Activated T-cell treated with anti-CD3 and anti-CD28 coated beads, Interleukin-2, amount 50 U/mL, for 4 hours (primary cell): ENCODE measurements around the gene PRKD2. TPM values are rescaled to one million over a fixed set of nuclear protein-coding genes. Genes with fewer than 3 reads are reported as not detected.

Experiments used
- ATAC-seq, 2 donors: fragments of 200-7000 bp; cut with Tn5 transposase; one replicate each; pipeline ENCODE4 v1.10.0; 2021
- DNase-seq: peaks from one replicate; pipeline ENCODE4 v3.0.0-alpha.2; 2020
- H3K27me3 Mint-ChIP-seq: one replicate; pipeline ENCODE4 v1.8.0; 2021; ENCODE audit warnings: low read depth, mixed read lengths
- H3K36me3 Mint-ChIP-seq: one replicate; pipeline ENCODE4 v1.8.0; 2022; ENCODE audit warnings: mixed read lengths; ENCODE audit not compliant: insufficient read depth
- H3K4me1 Mint-ChIP-seq: one replicate; pipeline ENCODE4 v1.8.0; 2021; ENCODE audit warnings: low read depth, mixed read lengths
- H3K4me3 Mint-ChIP-seq: one replicate; pipeline ENCODE4 v1.8.0; 2021; ENCODE audit warnings: mild to moderate bottlenecking, moderate library complexity, mixed read lengths
- H3K9me3 Mint-ChIP-seq: one replicate; pipeline ENCODE4 v1.8.0; 2021; ENCODE audit warnings: mixed read lengths
- total RNA-seq, 3 donors: library from RNA; stranded (reverse); gene quantifications; one replicate each; pipeline ENCODE4 v1.2.1, GENCODE V29; 2021

PRKD2 gene
- total RNA-seq, 3 donors from 2014 or later: 45.3 to 59.8 (median 58.1) TPM

- no peak overlapping the region for H3K4me3 Mint-ChIP-seq
- H3K36me3 Mint-ChIP-seq: peaks cover 28% of the 10 kb centered on the region
- no peak for ATAC-seq
- no peak for DNase-seq
- H3K9me3 Mint-ChIP-seq: no peaks in the 10 kb centered on the region
- peaks cover 10% of the 10 kb centered on the region for H3K4me1 Mint-ChIP-seq
- no peaks in the 10 kb centered on the region for H3K27me3 Mint-ChIP-seq
Observed at GRCh38 chr19:46732172-46732938, 15.4 kb upstream of the PRKD2 start.

DNA sequence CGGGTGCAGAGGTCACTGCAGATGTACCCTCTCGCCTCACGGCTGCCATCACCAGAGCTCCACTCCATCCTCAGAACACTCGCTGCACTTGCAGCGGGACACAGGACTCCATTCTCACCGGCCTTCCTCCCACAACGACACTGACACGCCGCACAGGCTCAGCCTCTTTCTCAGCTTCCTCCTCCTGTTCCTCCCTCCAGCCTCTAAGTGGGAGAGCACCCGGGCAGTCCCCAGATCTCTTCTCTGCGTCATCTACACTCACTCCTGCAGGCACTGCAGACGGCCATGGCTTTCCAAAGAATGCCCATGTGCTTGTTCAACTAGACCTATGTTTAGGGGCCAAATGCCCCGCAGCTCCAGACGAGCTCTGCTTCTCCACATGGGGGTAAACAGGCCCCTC is 14.7 kb upstream of the PRKD2 start:
- ATAC-seq (no peak), DNase-seq (no peak)
- Mint-ChIP-seq H3K36me3 (peaks cover 26% of the 10 kb centered on the region), H3K9me3 (no peaks in the 10 kb centered on the region), H3K27me3 (no peaks in the 10 kb centered on the region), H3K4me3 (no peak overlapping the region), H3K4me1 (peaks cover 10% of the 10 kb centered on the region)

DNA sequence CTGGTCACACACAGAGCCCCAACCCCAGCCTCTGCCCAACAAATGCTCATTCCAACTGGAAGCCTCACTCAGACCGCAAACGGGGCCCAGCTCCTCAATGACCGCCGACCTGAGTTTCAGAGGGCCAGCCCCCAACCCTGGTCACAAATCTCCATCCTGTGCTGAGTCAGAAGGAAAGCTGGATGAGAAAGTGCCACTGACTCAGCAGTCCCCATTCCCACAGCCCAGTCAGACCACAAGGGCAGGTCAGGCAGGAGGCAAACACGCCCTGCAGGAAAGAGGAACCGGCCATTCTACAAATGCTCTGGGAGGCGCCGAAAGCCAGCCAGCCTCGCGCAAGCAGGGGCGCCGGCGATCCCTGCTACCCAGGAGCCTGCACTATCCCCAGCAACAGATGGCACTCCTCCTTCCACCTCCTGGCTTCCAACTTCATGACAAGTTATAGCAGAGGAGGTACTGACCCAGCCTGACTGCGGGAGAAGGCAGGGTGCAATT is 14.1 kb upstream of the PRKD2 start:
- no peak for ATAC-seq
- H3K36me3 Mint-ChIP-seq: peaks cover 30% of the 10 kb centered on the region
- no peak for DNase-seq
- peaks cover 10% of the 10 kb centered on the region for H3K4me1 Mint-ChIP-seq
- H3K4me3 Mint-ChIP-seq: no peak overlapping the region
- H3K9me3 Mint-ChIP-seq: no peaks in the 10 kb centered on the region
- H3K27me3 Mint-ChIP-seq: no peaks in the 10 kb centered on the region

DNA sequence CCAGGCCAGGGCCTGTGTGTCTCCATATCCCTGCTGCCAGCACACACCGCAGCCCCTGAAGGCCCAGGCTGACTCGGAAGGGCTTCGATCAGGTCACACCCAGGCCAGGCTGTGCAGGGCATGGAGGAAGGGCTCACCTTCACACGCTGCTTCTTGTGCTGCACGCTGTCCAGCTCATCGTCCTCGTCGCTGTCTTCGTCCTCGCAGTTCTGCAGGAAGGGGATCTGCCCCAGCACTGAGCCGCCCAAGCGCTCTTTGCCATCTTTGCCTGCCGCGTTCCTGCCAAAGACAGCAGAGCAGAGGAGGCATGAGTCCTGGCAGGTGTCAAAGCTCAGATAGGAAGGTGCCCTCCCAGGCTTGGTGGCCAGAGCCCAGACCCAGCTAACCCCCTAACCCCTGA is 13.7 kb upstream of the PRKD2 start:
- peaks cover 35% of the 10 kb centered on the region for H3K36me3 Mint-ChIP-seq
- no peaks in the 10 kb centered on the region for H3K27me3 Mint-ChIP-seq
- H3K4me1 Mint-ChIP-seq: peaks cover 10% of the 10 kb centered on the region
- ATAC-seq: no peak
- H3K4me3 Mint-ChIP-seq: no peak overlapping the region
- no peak for DNase-seq
- H3K9me3 Mint-ChIP-seq: no peaks in the 10 kb centered on the region

DNA sequence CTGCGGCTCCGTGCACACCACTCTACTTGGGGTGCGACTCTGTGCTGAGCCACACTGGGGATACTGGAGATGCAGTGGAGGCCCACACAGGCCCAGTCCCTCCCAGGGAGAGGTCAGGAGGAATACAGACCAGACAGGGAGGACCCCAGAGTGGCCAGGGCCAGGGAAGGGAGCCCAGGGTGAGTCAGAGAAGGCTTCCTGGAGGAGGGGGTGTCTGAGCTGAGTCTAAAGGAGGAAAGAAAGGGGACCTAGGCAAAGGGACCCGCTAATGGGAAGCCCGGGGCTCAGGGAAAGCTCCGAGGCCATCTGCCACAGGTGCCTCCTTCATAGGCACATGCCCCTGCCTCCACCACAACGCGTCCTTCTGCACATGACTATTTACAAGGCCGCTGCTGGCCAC is 13.3 kb upstream of the PRKD2 start:
- DNase-seq (no peak), ATAC-seq (no peak)
- H3K9me3 Mint-ChIP-seq: no peaks in the 10 kb centered on the region
- H3K4me3 Mint-ChIP-seq: no peak overlapping the region
- no peaks in the 10 kb centered on the region for H3K27me3 Mint-ChIP-seq
- peaks cover 10% of the 10 kb centered on the region for H3K4me1 Mint-ChIP-seq
- peaks cover 36% of the 10 kb centered on the region for H3K36me3 Mint-ChIP-seq

- peaks cover 37% of the 10 kb centered on the region for H3K36me3 Mint-ChIP-seq
- ATAC-seq (no peak), DNase-seq (no peak)
- no peaks in the 10 kb centered on the region for H3K27me3 Mint-ChIP-seq
- peaks cover 10% of the 10 kb centered on the region for H3K4me1 Mint-ChIP-seq
- H3K9me3 Mint-ChIP-seq: no peaks in the 10 kb centered on the region
- no peak overlapping the region for H3K4me3 Mint-ChIP-seq
Observed at GRCh38 chr19:46729696-46730095, 12.8 kb upstream of the PRKD2 start.

DNA sequence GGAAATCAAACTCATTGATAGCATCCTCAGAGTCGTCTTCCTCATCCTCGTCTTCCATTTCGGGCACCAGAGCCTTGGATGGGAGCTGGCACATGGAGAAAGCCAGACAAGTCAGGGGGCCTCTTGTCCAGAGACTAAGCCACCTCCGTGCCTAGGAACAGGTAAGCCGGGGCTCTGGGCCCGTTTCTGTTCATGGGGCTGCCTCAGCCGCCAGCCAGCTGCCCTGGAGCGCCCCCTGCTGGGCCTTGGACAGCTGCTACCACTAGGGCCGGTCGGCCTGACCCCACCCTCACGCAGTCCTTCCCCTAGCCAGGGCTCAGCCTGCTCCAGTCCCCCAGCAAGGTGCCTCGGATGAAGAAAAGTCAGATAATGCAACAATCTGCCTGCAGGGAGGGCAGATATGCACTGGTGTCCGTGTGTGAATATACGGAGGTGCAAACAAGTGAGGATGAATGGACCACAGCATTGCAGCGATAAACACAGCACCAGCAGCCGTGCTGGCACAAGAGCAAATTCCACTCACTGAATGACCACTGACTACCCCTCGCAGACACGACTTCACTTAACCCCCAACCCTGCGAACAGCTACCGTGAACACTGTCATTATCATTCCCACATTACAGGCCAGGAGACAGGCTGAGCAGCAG is 11.9 kb upstream of the PRKD2 start:
- DNase-seq: peak; percentile 82
- Mint-ChIP-seq H3K4me3 (no peak overlapping the region), H3K27me3 (no peaks in the 10 kb centered on the region), H3K36me3 (peaks cover 38% of the 10 kb centered on the region), H3K9me3 (no peaks in the 10 kb centered on the region), H3K4me1 (peaks cover 10% of the 10 kb centered on the region)
- peak; percentile 92 to 95 for ATAC-seq

- Mint-ChIP-seq H3K9me3 (no peaks in the 10 kb centered on the region), H3K4me3 (no peak overlapping the region), H3K27me3 (no peaks in the 10 kb centered on the region), H3K4me1 (peaks cover 10% of the 10 kb centered on the region), H3K36me3 (peaks cover 40% of the 10 kb centered on the region)
- ATAC-seq (no peak), DNase-seq (no peak)
Observed at GRCh38 chr19:46728208-46728607, 11.3 kb upstream of the PRKD2 start.

GRCh38 chr19:46727757-46728156 is 10.8 kb upstream of the PRKD2 start:
- no peak overlapping the region for H3K4me3 Mint-ChIP-seq
- peaks cover 10% of the 10 kb centered on the region for H3K4me1 Mint-ChIP-seq
- DNase-seq: no peak
- no peak for ATAC-seq
- no peaks in the 10 kb centered on the region for H3K27me3 Mint-ChIP-seq
- peaks cover 40% of the 10 kb centered on the region for H3K36me3 Mint-ChIP-seq
- H3K9me3 Mint-ChIP-seq: no peaks in the 10 kb centered on the region

GRCh38 chr19:46726971-46727501 is 10.1 kb upstream of the PRKD2 start:
- no peak for DNase-seq
- H3K36me3 Mint-ChIP-seq: peaks cover 40% of the 10 kb centered on the region
- H3K4me1 Mint-ChIP-seq: peaks cover 11% of the 10 kb centered on the region
- no peak overlapping the region for H3K4me3 Mint-ChIP-seq
- no peaks in the 10 kb centered on the region for H3K27me3 Mint-ChIP-seq
- no peak for ATAC-seq
- H3K9me3 Mint-ChIP-seq: no peaks in the 10 kb centered on the region

DNA sequence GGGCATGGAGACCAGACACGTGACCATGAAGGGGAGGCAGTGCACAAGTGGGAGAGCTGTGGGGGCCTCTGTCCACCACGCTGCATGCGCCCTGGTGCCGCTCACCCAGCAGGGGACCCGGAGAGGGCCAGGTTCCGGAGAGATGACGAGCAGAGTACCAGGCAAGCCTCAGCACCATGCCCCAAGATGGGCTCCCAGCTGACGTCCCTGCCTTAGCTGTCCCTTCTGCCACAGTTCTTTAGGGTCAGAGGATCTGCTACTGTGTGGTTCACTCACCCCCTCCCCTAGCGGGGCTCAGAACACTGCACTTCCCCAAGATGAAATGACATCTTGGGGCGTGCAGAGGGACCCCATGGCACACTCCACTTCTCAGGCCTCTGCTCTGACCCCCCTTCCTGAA is 9.6 kb upstream of the PRKD2 start:
- H3K27me3 Mint-ChIP-seq: no peaks in the 10 kb centered on the region
- H3K4me3 Mint-ChIP-seq: no peak overlapping the region
- H3K4me1 Mint-ChIP-seq: peaks cover 14% of the 10 kb centered on the region
- no peaks in the 10 kb centered on the region for H3K9me3 Mint-ChIP-seq
- ATAC-seq (no peak), DNase-seq (no peak)
- H3K36me3 Mint-ChIP-seq: peaks cover 38% of the 10 kb centered on the region

GRCh38 chr19:46725859-46726393 is 9.0 kb upstream of the PRKD2 start:
- no peaks in the 10 kb centered on the region for H3K9me3 Mint-ChIP-seq
- H3K4me3 Mint-ChIP-seq: no peak overlapping the region
- DNase-seq: no peak
- no peaks in the 10 kb centered on the region for H3K27me3 Mint-ChIP-seq
- peaks cover 35% of the 10 kb centered on the region for H3K36me3 Mint-ChIP-seq
- no peak for ATAC-seq
- H3K4me1 Mint-ChIP-seq: peaks cover 14% of the 10 kb centered on the region

DNA sequence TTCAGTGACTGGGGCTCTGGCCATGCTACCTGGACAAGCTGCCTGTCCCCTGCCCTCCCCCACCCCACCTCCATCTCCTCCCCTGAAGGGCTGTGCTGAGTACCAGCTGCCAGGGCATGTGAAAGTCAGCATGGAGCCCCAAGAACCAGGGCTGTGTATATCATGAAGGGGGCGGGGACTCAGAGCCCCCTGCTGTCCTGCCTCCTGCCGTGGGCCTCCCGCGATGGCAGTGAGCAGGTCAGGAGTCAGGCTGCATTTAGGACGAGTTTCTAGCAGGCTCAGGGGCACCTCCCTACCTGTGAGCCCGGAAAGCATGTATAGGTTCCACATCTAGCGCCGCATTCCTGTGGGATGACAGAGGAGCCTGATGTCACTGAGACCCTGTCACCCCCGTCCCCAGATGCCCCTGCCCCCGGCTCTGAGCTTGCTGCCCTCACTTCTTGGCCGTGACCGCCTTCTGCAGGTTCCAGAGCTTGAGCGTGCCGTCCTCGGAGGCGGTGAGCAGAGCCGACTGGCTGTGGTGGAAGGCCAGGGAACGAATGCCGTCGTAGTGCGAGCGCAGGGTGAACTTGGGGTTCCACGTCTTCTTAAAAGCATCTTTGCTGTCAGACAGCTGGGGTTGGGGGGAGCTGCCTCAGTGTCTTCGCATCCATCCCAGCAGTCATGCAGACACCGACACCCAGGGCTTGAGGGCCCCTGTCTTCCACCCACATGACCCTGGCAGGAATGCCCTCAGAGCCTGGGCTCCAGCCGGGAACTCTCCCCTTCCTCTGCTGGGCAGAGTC is 8.3 kb upstream of the PRKD2 start:
- ATAC-seq (no peak), DNase-seq (no peak)
- H3K27me3 Mint-ChIP-seq: no peaks in the 10 kb centered on the region
- peaks cover 17% of the 10 kb centered on the region for H3K4me1 Mint-ChIP-seq
- H3K4me3 Mint-ChIP-seq: no peak overlapping the region
- H3K9me3 Mint-ChIP-seq: no peaks in the 10 kb centered on the region
- peaks cover 38% of the 10 kb centered on the region for H3K36me3 Mint-ChIP-seq

DNA sequence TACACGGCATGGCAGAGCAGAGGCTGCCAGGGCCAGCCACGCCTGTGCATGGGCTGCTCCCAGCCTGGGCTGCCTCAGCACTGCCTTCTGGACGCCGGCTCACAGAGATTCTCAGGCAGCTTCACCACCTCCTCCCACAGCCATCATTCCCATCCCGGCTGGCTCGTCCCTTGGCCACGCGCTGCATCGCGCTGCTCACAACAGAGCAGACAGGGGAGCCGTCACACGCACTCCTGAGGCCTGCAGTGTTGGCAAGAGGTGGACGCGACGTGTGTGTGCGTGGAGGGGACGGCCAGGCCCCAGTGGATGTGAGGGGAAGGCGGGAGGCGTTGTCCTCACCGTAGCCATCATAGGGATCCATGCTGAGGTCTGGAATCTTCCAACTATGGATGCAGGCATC is 7.6 kb upstream of the PRKD2 start:
- ATAC-seq (no peak), DNase-seq (no peak)
- Mint-ChIP-seq H3K4me3 (no peak overlapping the region), H3K36me3 (peaks cover 39% of the 10 kb centered on the region), H3K9me3 (no peaks in the 10 kb centered on the region), H3K4me1 (peaks cover 18% of the 10 kb centered on the region), H3K27me3 (no peaks in the 10 kb centered on the region)
